SU-DHL-6 (cell line): Measurements from ENCODE around the gene NAT14.

Source experiments
- H2AFZ ChIP-seq: fragments of 200-600 bp; sonication (generic); 2 replicates; pipeline ENCODE4 v1.6.1; 2014; ENCODE audit warnings: low read depth, mild to moderate bottlenecking, moderate library complexity, mixed read lengths, antibody characterized with exemption, low read length; ENCODE audit not compliant: severe bottlenecking
- H3F3A ChIP-seq: fragments of 200-600 bp; shearing (Covaris generic); 2 replicates; pipeline ENCODE4 v1.6.0; 2016; ENCODE audit warnings: antibody characterized with exemption, mild to moderate bottlenecking; ENCODE audit not compliant: insufficient read depth
- H3K27ac ChIP-seq: fragments of 200-600 bp; sonication (generic); 2 replicates; pipeline ENCODE4 v1.5.1; 2016; ENCODE audit warnings: low read depth, mild to moderate bottlenecking, low read length, moderate library complexity, mixed read lengths
- H3K27me3 ChIP-seq: fragments of 200-600 bp; sonication (generic), shearing (Covaris generic); 2 replicates; pipeline ENCODE4 v1.6.0; 2014; ENCODE audit warnings: mild to moderate bottlenecking, low read length
- H3K36me3 ChIP-seq: fragments of 200-600 bp; sonication (generic); 2 replicates; pipeline ENCODE4 v1.6.1; 2014; ENCODE audit warnings: mild to moderate bottlenecking, low read length, mixed read lengths
- H3K4me2 ChIP-seq: fragments of 300-600, 200-600 bp; shearing (Covaris generic), sonication (generic); 2 replicates; pipeline ENCODE4 v1.6.0; 2014; ENCODE audit warnings: low read length, low read depth, mild to moderate bottlenecking; ENCODE audit not compliant: poor library complexity, severe bottlenecking
- H3K4me3 ChIP-seq: fragments of 200-600 bp; sonication (generic); 2 replicates; pipeline ENCODE4 v1.5.1; 2014; ENCODE audit warnings: antibody characterized with exemption, low read length, mild to moderate bottlenecking, mixed read lengths; ENCODE audit not compliant: insufficient read depth, poor library complexity, severe bottlenecking
- H3K79me2 ChIP-seq: fragments of 200-600 bp; sonication (generic); 2 replicates; pipeline ENCODE4 v1.6.1; 2014; ENCODE audit warnings: mild to moderate bottlenecking, low read length, moderate library complexity; ENCODE audit not compliant: insufficient read depth
- H3K9ac ChIP-seq: fragments of 200-600 bp; sonication (generic); 2 replicates; pipeline ENCODE4 v1.7.0; 2014; ENCODE audit warnings: mild to moderate bottlenecking, low read length
- H3K9me2 ChIP-seq: fragments of 200-600 bp; sonication (generic); replicated peaks from 2 replicates; pipeline ENCODE4 v1.6.1; 2014; ENCODE audit warnings: low read length; ENCODE audit not compliant: insufficient read depth
- H3K9me3 ChIP-seq: fragments of 200-600 bp; sonication (generic); 2 replicates; pipeline ENCODE4 v1.6.1; 2014; ENCODE audit warnings: low read length, mixed read lengths; ENCODE audit not compliant: insufficient read depth
- H4K20me1 ChIP-seq: fragments of 200-600 bp; sonication (generic); 2 replicates; pipeline ENCODE4 v1.6.1; 2014; ENCODE audit warnings: low read depth, mild to moderate bottlenecking, antibody characterized with exemption, low read length, moderate library complexity, mixed read lengths
- CTCF ChIP-seq: fragments of 200-600 bp; sonication (generic); IDR thresholded peaks from one replicate; pipeline ENCODE4 v1.5.1; 2017; ENCODE audit warnings: antibody characterized with exemption, mild to moderate bottlenecking, low read length, moderate library complexity; ENCODE audit not compliant: insufficient read depth, poor library complexity, severe bottlenecking
- EZH2phosphoT487 ChIP-seq: fragments of 200-600 bp; sonication (generic), shearing (Covaris generic); conservative IDR thresholded peaks from 2 replicates; pipeline ENCODE4 v1.6.1; 2018; ENCODE audit warnings: mild to moderate bottlenecking, antibody characterized with exemption, low read length, moderate library complexity, mixed read lengths

The NAT14 gene

GRCh38 chr19:55498246-55498840 is 13.4 kb downstream of the NAT14 start:
- Histone ChIP-seq H3K9ac (no peak overlapping the region), H3K4me2 (no peak overlapping the region), H3F3A (no peaks in the 10 kb centered on the region), H3K36me3 (no peaks in the 10 kb centered on the region), H4K20me1 (no peaks in the 10 kb centered on the region), H3K9me2 (no peaks in the 10 kb centered on the region), H3K79me2 (no peaks in the 10 kb centered on the region), H3K27ac (no peak overlapping the region), H2AFZ (no peak overlapping the region), H3K4me3 (no peak overlapping the region), H3K27me3 (no peaks in the 10 kb centered on the region), H3K9me3 (no peaks in the 10 kb centered on the region)
- TF ChIP-seq EZH2phosphoT487 (no peak), CTCF (no peak)

- Histone ChIP-seq H4K20me1 (no peaks in the 10 kb centered on the region), H3K27me3 (no peaks in the 10 kb centered on the region), H3K9me2 (no peaks in the 10 kb centered on the region), H3F3A (no peaks in the 10 kb centered on the region), H3K4me3 (no peak overlapping the region), H3K9me3 (no peaks in the 10 kb centered on the region), H3K79me2 (no peaks in the 10 kb centered on the region), H3K36me3 (no peaks in the 10 kb centered on the region), H2AFZ (no peak overlapping the region), H3K27ac (no peak overlapping the region), H3K9ac (no peak overlapping the region), H3K4me2 (no peak overlapping the region)
- TF ChIP-seq EZH2phosphoT487 (no peak), CTCF (no peak)
These were observed 15.5 kb downstream of the NAT14 start for GRCh38 chr19:55500368-55500952.

- Histone ChIP-seq H2AFZ (no peak overlapping the region), H3K9me2 (no peaks in the 10 kb centered on the region), H3K36me3 (no peaks in the 10 kb centered on the region), H3K79me2 (no peaks in the 10 kb centered on the region), H4K20me1 (no peaks in the 10 kb centered on the region), H3K27me3 (no peaks in the 10 kb centered on the region), H3K4me2 (no peak overlapping the region), H3K9me3 (no peaks in the 10 kb centered on the region), H3K9ac (no peak overlapping the region), H3K27ac (no peak overlapping the region), H3K4me3 (no peak overlapping the region), H3F3A (no peaks in the 10 kb centered on the region)
- TF ChIP-seq CTCF (no peak), EZH2phosphoT487 (no peak)
These were observed 17.4 kb downstream of the NAT14 start for GRCh38 chr19:55502197-55502952.
